IPS-18c (cell line): Measurements from ENCODE around the gene ATAD2B.
"Not testable (repeated sequence)": the region's sequence is repeated elsewhere in the genome, so short reads cannot be mapped to it uniquely, and the experiment has no call there.

Source experiments
- H3K4me3 ChIP-seq: 2 replicates; pipeline ENCODE4 v1.7.0; 2013; ENCODE audit warnings: low read depth, mild to moderate bottlenecking, low read length, moderate library complexity; ENCODE audit not compliant: insufficient read depth
- H3K9me3 ChIP-seq: one replicate; pipeline ENCODE4 v1.6.1; 2013; ENCODE audit warnings: mild to moderate bottlenecking, low read length, moderate library complexity; ENCODE audit not compliant: control insufficient read depth, insufficient read depth

Gene ATAD2B

GRCh38 chr2:23823863-23824262, 103.1 kb downstream of the ATAD2B start:
- Histone ChIP-seq H3K4me3 (no peak overlapping the region), H3K9me3 (no peaks in the 10 kb centered on the region)

- H3K4me3 ChIP-seq: no peak overlapping the region
- H3K9me3 ChIP-seq: no peaks in the 10 kb centered on the region
Measured at GRCh38 chr2:23814963-23815362, 112.0 kb downstream of the ATAD2B start.

GRCh38 chr2:23813438-23813837, 113.5 kb downstream of the ATAD2B start:
- Histone ChIP-seq H3K4me3 (no peak overlapping the region), H3K9me3 (no peaks in the 10 kb centered on the region)

- Histone ChIP-seq H3K9me3 (no peaks in the 10 kb centered on the region), H3K4me3 (no peak overlapping the region)
Measured at GRCh38 chr2:23809150-23809549, 117.8 kb downstream of the ATAD2B start.

GRCh38 chr2:23806665-23807249, 120.2 kb downstream of the ATAD2B start:
- H3K9me3 ChIP-seq: no peaks in the 10 kb centered on the region
- no peak overlapping the region for H3K4me3 ChIP-seq

GRCh38 chr2:23806201-23806600, 120.7 kb downstream of the ATAD2B start:
- H3K4me3 ChIP-seq: no peak overlapping the region
- no peaks in the 10 kb centered on the region for H3K9me3 ChIP-seq

- H3K9me3 ChIP-seq: no peaks in the 10 kb centered on the region
- no peak overlapping the region for H3K4me3 ChIP-seq
Measured at GRCh38 chr2:23803965-23804542, 122.9 kb downstream of the ATAD2B start.

GRCh38 chr2:23803264-23803964, 123.5 kb downstream of the ATAD2B start:
- Histone ChIP-seq H3K9me3 (no peaks in the 10 kb centered on the region), H3K4me3 (no peak overlapping the region)

GRCh38 chr2:23801396-23801795, 125.5 kb downstream of the ATAD2B start:
- H3K4me3 ChIP-seq: no peak overlapping the region

GRCh38 chr2:23794234-23794633, 132.7 kb downstream of the ATAD2B start:
- Histone ChIP-seq H3K4me3 (no peak overlapping the region), H3K9me3 (no peaks in the 10 kb centered on the region)

More at GRCh38 chr2:23801396-23801795, 125.5 kb downstream of the ATAD2B start:
- H3K9me3 ChIP-seq: no peaks in the 10 kb centered on the region

- Histone ChIP-seq H3K9me3 (no peaks in the 10 kb centered on the region), H3K4me3 (no peak overlapping the region)
Measured at GRCh38 chr2:23793476-23793875, 133.4 kb downstream of the ATAD2B start.

- Histone ChIP-seq H3K4me3 (no peak overlapping the region), H3K9me3 (no peaks in the 10 kb centered on the region)
Measured at GRCh38 chr2:23791030-23791429, 135.9 kb downstream of the ATAD2B start.

- H3K9me3 ChIP-seq: no peaks in the 10 kb centered on the region
- H3K4me3 ChIP-seq: no peak overlapping the region
Measured at GRCh38 chr2:23789012-23789411, 137.9 kb downstream of the ATAD2B start.

GRCh38 chr2:23788100-23788499, 138.8 kb downstream of the ATAD2B start:
- Histone ChIP-seq H3K9me3 (no peaks in the 10 kb centered on the region), H3K4me3 (no peak overlapping the region)

GRCh38 chr2:23784971-23785370, 142.0 kb downstream of the ATAD2B start:
- H3K4me3 ChIP-seq: no peak overlapping the region
- H3K9me3 ChIP-seq: no peaks in the 10 kb centered on the region

GRCh38 chr2:23782646-23783045, 144.3 kb downstream of the ATAD2B start:
- Histone ChIP-seq H3K9me3 (no peaks in the 10 kb centered on the region), H3K4me3 (no peak overlapping the region)

- Histone ChIP-seq H3K9me3 (no peaks in the 10 kb centered on the region), H3K4me3 (no peak overlapping the region)
Measured at GRCh38 chr2:23782126-23782525, 144.8 kb downstream of the ATAD2B start.

GRCh38 chr2:23780465-23780864, 146.5 kb downstream of the ATAD2B start:
- not testable (repeated sequence) for H3K9me3 ChIP-seq

More at GRCh38 chr2:23780465-23780864, 146.5 kb downstream of the ATAD2B start:
- not testable (repeated sequence) for H3K4me3 ChIP-seq
